GM06990 (cell line): ENCODE data around the gene CSRP1.
A peak's percentile ranks its signal among the peaks of the same experiment; 100 is the strongest.

Source experiments
- DNase-seq: peaks from one replicate; pipeline ENCODE4 v3.0.0-alpha.2; 2011; ENCODE audit not compliant: insufficient read length; ENCODE audit errors: extremely low read depth
- H3K27me3 ChIP-seq: replicated peaks from 2 replicates; pipeline ENCODE4 v1.6.0; 2011; ENCODE audit warnings: low read length; ENCODE audit not compliant: control insufficient read depth, insufficient read depth
- H3K36me3 ChIP-seq: 2 replicates; pipeline ENCODE4 v1.5.1; 2011; ENCODE audit warnings: low read length; ENCODE audit not compliant: control insufficient read depth, insufficient read depth
- H3K4me3 ChIP-seq: replicated peaks from 2 replicates; pipeline ENCODE4 v1.5.1; 2011; ENCODE audit warnings: low read depth, mild to moderate bottlenecking, control low read depth, low read length
- CTCF ChIP-seq: IDR thresholded peaks from 2 replicates; pipeline ENCODE4 v1.5.1; 2011; ENCODE audit warnings: low read length, control low read depth, mild to moderate bottlenecking, inconsistent platforms; ENCODE audit not compliant: insufficient read depth, poor library complexity, severe bottlenecking

CSRP1 gene

GRCh38 chr1:201511941-201512539 lies 5.1 kb upstream of the CSRP1 start:
- no peak for TF ChIP-seq CTCF
- peak; percentile 71 for DNase-seq
- peaks cover 5% of the 10 kb centered on the region for H3K36me3 ChIP-seq

GRCh38 chr1:201511396-201511940 lies 4.5 kb upstream of the CSRP1 start:
- Histone ChIP-seq H3K27me3 (no peaks in the 10 kb centered on the region), H3K4me3 (no peak overlapping the region), H3K36me3 (peaks cover 5% of the 10 kb centered on the region)
- TF ChIP-seq CTCF: no peak
- DNase-seq: no peak

More at GRCh38 chr1:201511941-201512539, 5.1 kb upstream of the CSRP1 start:
- Histone ChIP-seq H3K4me3 (peak overlapping the region; percentile 43), H3K27me3 (no peaks in the 10 kb centered on the region)

GRCh38 chr1:201510734-201511133 lies 3.8 kb upstream of the CSRP1 start:
- DNase-seq: no peak
- no peak for TF ChIP-seq CTCF
- Histone ChIP-seq H3K4me3 (no peak overlapping the region), H3K36me3 (peaks cover 2% of the 10 kb centered on the region), H3K27me3 (no peaks in the 10 kb centered on the region)

GRCh38 chr1:201509601-201510374 lies 2.9 kb upstream of the CSRP1 start:
- no peak for TF ChIP-seq CTCF
- no peaks in the 10 kb centered on the region; the same call in 1 of the 2 replicates for H3K36me3 ChIP-seq
- no peaks in the 10 kb centered on the region for H3K27me3 ChIP-seq
- H3K4me3 ChIP-seq: no peak overlapping the region
- no peak for DNase-seq

- no peak for TF ChIP-seq CTCF
Observed at GRCh38 chr1:201508809-201509208, 1.9 kb upstream of the CSRP1 start.

More at GRCh38 chr1:201508809-201509208, 1.9 kb upstream of the CSRP1 start:
- Histone ChIP-seq H3K4me3 (no peak overlapping the region), H3K36me3 (no peaks in the 10 kb centered on the region), H3K27me3 (no peaks in the 10 kb centered on the region)
- DNase-seq: no peak
